Osteocyte (in vitro differentiated cells): ENCODE data around the gene HOXD1. TPM values are rescaled to one million over a fixed set of nuclear protein-coding genes. Genes with fewer than 3 reads are reported as not detected.

Experiments
- DNase-seq: peaks from one replicate; pipeline ENCODE4 v3.0.0; 2021; ENCODE audit warnings: mixed read lengths; ENCODE audit not compliant: unreplicated experiment; ENCODE audit errors: extremely low spot score
- H3K27ac Mint-ChIP-seq: one replicate; pipeline ENCODE4 v1.8.0; 2021; ENCODE audit warnings: mild to moderate bottlenecking, mixed read lengths; ENCODE audit not compliant: unreplicated experiment
- H3K27me3 Mint-ChIP-seq: one replicate; pipeline ENCODE4 v1.8.0; 2021; ENCODE audit warnings: mixed read lengths; ENCODE audit not compliant: unreplicated experiment
- H3K36me3 Mint-ChIP-seq: one replicate; pipeline ENCODE4 v1.8.0; 2021; ENCODE audit warnings: mixed read lengths; ENCODE audit not compliant: unreplicated experiment
- H3K4me1 Mint-ChIP-seq: one replicate; pipeline ENCODE4 v1.8.0; 2021; ENCODE audit warnings: mixed read lengths; ENCODE audit not compliant: unreplicated experiment
- H3K4me3 Mint-ChIP-seq: one replicate; pipeline ENCODE4 v1.8.0; 2021; ENCODE audit warnings: mild to moderate bottlenecking, moderate library complexity, mixed read lengths; ENCODE audit not compliant: unreplicated experiment
- H3K9me3 Mint-ChIP-seq: one replicate; pipeline ENCODE4 v1.8.0; 2021; ENCODE audit warnings: mixed read lengths; ENCODE audit not compliant: unreplicated experiment
- CTCF ChIP-seq: fragments of 200-600 bp; sonication (generic); IDR thresholded peaks from 2 replicates; pipeline ENCODE4 v1.5.0; 2021; ENCODE audit warnings: antibody characterized with exemption, mild to moderate bottlenecking, moderate library complexity
- total RNA-seq: library from RNA; stranded (reverse); gene quantifications from 2 replicates; pipeline ENCODE4 v1.2.1, GENCODE V29; 2021

HOXD1 gene
- total RNA-seq, 1 donor from 2014 or later, result not detected

DNA sequence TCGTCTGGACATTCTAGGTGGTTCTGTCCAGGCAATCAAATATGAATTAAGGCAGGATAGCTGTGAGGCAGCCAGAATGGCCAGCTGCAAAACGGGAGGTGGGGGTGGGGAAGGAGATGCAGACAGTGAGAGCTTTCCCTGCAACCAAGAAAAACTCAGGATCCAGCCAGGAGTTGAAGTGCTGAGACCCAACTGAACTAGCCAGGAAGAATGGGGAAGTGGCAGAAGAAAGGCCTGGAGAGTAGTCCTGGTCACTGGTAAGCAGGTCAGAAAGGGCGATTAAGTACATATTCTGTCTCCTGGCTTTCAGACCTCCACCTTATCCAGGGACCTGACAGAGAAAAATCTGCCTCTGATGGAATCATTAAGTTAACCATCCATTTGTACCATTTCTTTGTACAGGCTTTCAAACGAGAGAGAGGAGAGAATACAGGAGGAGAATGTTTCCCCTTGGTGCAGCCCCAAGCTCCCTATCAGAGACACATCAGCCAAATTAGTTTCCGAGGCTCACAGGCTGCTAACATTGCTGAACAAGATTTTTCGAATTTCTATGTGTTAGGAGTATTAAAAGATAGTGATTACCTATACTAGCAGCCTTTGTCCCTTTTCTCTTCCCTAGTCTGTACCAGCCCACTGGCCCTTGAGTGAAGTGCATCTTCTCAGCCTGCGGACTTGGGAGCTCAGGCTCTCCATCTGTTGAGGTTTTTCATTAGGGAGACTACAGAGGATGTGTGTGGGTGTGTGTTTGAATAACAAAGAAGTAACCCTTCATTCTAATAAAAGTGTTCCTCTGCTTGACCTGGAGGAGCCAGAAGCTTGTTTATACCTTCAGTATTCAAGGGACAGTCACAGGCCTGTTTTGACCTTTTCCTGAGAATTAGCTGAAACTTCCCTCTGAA, 12.5 kb upstream of the HOXD1 start:
- peaks cover 4% of the 10 kb centered on the region for H3K4me1 Mint-ChIP-seq
- H3K4me3 Mint-ChIP-seq, result no peak overlapping the region
- peaks cover 94% of the 10 kb centered on the region for H3K27me3 Mint-ChIP-seq
- no peak overlapping the region for H3K27ac Mint-ChIP-seq
- no peak for TF ChIP-seq CTCF
- DNase-seq, result no peak
- H3K9me3 Mint-ChIP-seq, result no peaks in the 10 kb centered on the region
- no peaks in the 10 kb centered on the region for H3K36me3 Mint-ChIP-seq

GRCh38 chr2:176177580-176178037, 10.9 kb upstream of the HOXD1 start:
- no peak overlapping the region for H3K27ac Mint-ChIP-seq
- DNase-seq, result no peak
- no peaks in the 10 kb centered on the region for H3K36me3 Mint-ChIP-seq
- peaks cover 89% of the 10 kb centered on the region for H3K27me3 Mint-ChIP-seq
- no peak overlapping the region for H3K4me3 Mint-ChIP-seq
- H3K9me3 Mint-ChIP-seq, result no peaks in the 10 kb centered on the region
- no peak for TF ChIP-seq CTCF
- peaks cover 4% of the 10 kb centered on the region for H3K4me1 Mint-ChIP-seq

- no peak overlapping the region for H3K4me3 Mint-ChIP-seq
Observed at GRCh38 chr2:176178038-176178756, 10.3 kb upstream of the HOXD1 start.

DNA sequence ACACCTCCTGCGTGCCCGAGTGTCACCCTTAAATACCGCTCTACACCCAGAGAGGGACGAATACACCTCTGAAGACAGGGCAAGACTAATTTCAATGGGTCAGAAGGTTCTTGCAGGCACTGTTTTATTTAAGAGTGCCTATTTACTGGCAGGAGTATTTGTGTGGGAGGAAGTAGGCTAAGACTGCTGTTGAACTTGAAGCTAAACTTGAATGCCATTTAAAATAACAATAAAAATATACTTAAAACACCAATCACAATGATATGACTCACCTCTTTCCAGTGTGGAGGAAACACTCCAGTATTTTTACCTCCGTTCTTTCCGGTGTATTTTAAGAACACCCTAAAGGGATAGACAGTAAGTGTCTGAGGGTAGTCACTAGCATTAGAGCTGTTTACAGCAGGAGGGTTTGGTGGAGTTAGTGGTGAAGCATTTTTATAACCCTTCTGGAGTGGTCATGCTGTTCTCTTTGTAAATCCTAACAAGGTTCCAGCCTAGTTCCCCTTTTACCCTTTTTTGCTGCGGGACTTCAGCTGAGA, 9.6 kb upstream of the HOXD1 start:
- Mint-ChIP-seq H3K9me3 (no peaks in the 10 kb centered on the region), H3K36me3 (no peaks in the 10 kb centered on the region), H3K27ac (no peak overlapping the region), H3K27me3 (peaks cover 88% of the 10 kb centered on the region), H3K4me1 (peaks cover 4% of the 10 kb centered on the region), H3K4me3 (no peak overlapping the region)
- no peak for TF ChIP-seq CTCF
- no peak for DNase-seq

More at GRCh38 chr2:176178038-176178756, 10.3 kb upstream of the HOXD1 start:
- no peak for TF ChIP-seq CTCF
- Mint-ChIP-seq H3K9me3 (no peaks in the 10 kb centered on the region), H3K27me3 (peaks cover 89% of the 10 kb centered on the region), H3K4me1 (peaks cover 4% of the 10 kb centered on the region), H3K27ac (no peak overlapping the region), H3K36me3 (no peaks in the 10 kb centered on the region)
- DNase-seq, result no peak

GRCh38 chr2:176181551-176181950, 6.9 kb upstream of the HOXD1 start:
- Mint-ChIP-seq H3K9me3 (no peaks in the 10 kb centered on the region), H3K27me3 (peaks cover 75% of the 10 kb centered on the region), H3K4me3 (no peak overlapping the region), H3K27ac (no peak overlapping the region), H3K4me1 (peaks cover 1% of the 10 kb centered on the region), H3K36me3 (no peaks in the 10 kb centered on the region)
- no peak for TF ChIP-seq CTCF
- peak; percentile 27 for DNase-seq
